Measurements from ENCODE around the gene EHBP1L1. TPM values are rescaled to one million over a fixed set of nuclear protein-coding genes. Genes with fewer than 3 reads are reported as not detected.

EHBP1L1 gene
- total and polyA plus RNA-seq, 7 donors, result 114 to 345 (median 208) TPM

DNA sequence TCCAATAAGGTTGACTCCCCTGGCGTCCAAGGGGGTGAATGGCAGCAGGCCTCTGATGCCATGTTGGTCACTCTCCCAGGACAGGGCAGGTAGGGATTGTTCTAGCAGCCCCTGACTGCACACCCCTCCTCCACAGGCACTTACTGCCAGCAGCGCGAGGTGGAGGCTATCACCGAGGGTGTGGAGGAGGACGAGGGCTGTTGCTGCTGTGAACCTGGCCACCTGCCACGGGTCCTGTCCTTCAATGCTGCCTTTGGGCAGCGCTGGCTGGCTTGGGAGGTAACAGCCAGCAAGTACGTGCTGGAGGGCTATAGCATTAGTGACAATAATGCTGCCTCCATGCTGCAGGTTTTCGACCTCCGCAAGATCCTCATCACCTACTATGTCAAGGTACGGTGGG lies 54.4 kb downstream of the EHBP1L1 start:
- ATAC-seq (no peak), DNase-seq (no peak)
- Histone ChIP-seq H3K4me1 (no peaks in the 10 kb centered on the region), H3K9me3 (no peaks in the 10 kb centered on the region), H3K27me3 (ENCODE audit: insufficient read depth in 3 of 3, low read length in 2 of 3) (no peaks in the 10 kb centered on the region), H3K4me3 (no peak overlapping the region), H3K27ac (no peak overlapping the region), H3K36me3 (ENCODE audit: insufficient read depth in 1 of 2, low read depth in 1 of 2) (peaks cover 11 to 97% of the 10 kb centered on the region in 2 donors)
- intact Hi-C loops (cut with DNase I), result no loop called here
- TF ChIP-seq CTCF (IDR thresholded peaks at IDR 0.05), result no peak
- 75 to 87% (median 80%) methylated on average over 11 of the region's 11 CpGs for WGBS, 3 donors

GRCh38 chr11:65633390-65634108 lies 57.7 kb downstream of the EHBP1L1 start:
- DNase-seq (no peak), ATAC-seq (no peak)
- no peak overlapping the region for H3K27ac ChIP-seq
- H3K4me1 ChIP-seq, result peaks cover 8% of the 10 kb centered on the region
- TF ChIP-seq CTCF (IDR thresholded peaks at IDR 0.05), result no peak
- no peak overlapping the region for H3K4me3 ChIP-seq
- no peaks in the 10 kb centered on the region for H3K9me3 ChIP-seq
- 85 to 88% (median 87%) methylated on average over 20 of the region's 20 CpGs for WGBS, 3 donors
- H3K27me3 ChIP-seq (ENCODE audit: insufficient read depth in 3 of 3, low read length in 2 of 3), result no peaks in the 10 kb centered on the region
- intact Hi-C loops (cut with DNase I), result loop anchor here in 1 of 2 donors (2.0 kb wide), 1 partner anchor 129 kb away; no protein-coding TSS in a partner anchor
- H3K36me3 ChIP-seq (ENCODE audit: insufficient read depth in 1 of 2, low read depth in 1 of 2), result peaks cover 15 to 84% of the 10 kb centered on the region in 2 donors

GRCh38 chr11:65634109-65634436 lies 58.2 kb downstream of the EHBP1L1 start:
- peaks cover 8% of the 10 kb centered on the region for H3K4me1 ChIP-seq
- no peak overlapping the region for H3K4me3 ChIP-seq
- DNase-seq (no peak), ATAC-seq (no peak)
- no peak overlapping the region for H3K27ac ChIP-seq
- no peaks in the 10 kb centered on the region for H3K9me3 ChIP-seq
- peaks cover 15 to 79% of the 10 kb centered on the region in 2 donors for H3K36me3 ChIP-seq (ENCODE audit: insufficient read depth in 1 of 2, low read depth in 1 of 2)
- 85 to 95% (median 91%) methylated on average over 14 of the region's 14 CpGs for WGBS, 3 donors
- H3K27me3 ChIP-seq (ENCODE audit: insufficient read depth in 3 of 3, low read length in 2 of 3), result no peaks in the 10 kb centered on the region
- intact Hi-C loops (cut with DNase I), result no loop called here
- TF ChIP-seq CTCF (IDR thresholded peaks at IDR 0.05), result no peak

DNA sequence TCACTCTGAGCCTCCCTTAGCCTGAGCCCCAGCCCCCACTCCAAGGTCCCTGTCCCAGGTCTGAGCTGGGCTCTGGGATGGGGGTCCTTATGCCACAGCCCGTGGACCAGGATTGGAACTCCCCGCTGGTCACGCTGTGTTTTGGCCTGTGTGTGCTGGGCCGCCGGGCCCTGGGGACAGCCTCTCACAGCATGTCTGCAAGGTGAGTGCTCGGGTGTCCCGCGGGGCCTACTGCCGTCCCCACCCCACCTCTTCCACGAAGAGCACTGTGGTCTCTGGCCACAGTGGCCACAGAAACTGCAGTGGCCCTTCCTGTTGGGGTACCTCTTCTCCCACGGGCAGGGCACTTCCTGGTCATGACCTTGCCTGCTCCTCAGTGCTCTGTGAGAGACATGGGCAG lies 58.6 kb downstream of the EHBP1L1 start:
- Histone ChIP-seq H3K4me3 (no peak overlapping the region), H3K9me3 (no peaks in the 10 kb centered on the region), H3K27ac (no peak overlapping the region), H3K27me3 (ENCODE audit: insufficient read depth in 3 of 3, low read length in 2 of 3) (no peaks in the 10 kb centered on the region), H3K36me3 (ENCODE audit: insufficient read depth in 1 of 2, low read depth in 1 of 2) (peaks cover 15 to 75% of the 10 kb centered on the region in 2 donors), H3K4me1 (peaks cover 8% of the 10 kb centered on the region)
- intact Hi-C loops (cut with DNase I), result no loop called here
- TF ChIP-seq CTCF (IDR thresholded peaks at IDR 0.05), result no peak
- no peak for ATAC-seq
- WGBS, 3 donors, result 87 to 91% (median 90%) methylated on average over 11 of the region's 11 CpGs
- no peak for DNase-seq

All from psoas muscle (tissue), 8 donors.